Stimulated activated CD8-positive, alpha-beta memory T cell treated with anti-CD3 and anti-CD28 coated beads, Interleukin-2, amount 100 ng/mL, for 1 hour (primary cell): ENCODE measurements around the gene ZBTB44.
"Not testable (repeated sequence)": the region's sequence is repeated elsewhere in the genome, so short reads cannot be mapped to it uniquely, and the experiment has no call there.

ENCODE experiments used
- DNase-seq, 2 donors: peaks; one replicate each; pipeline ENCODE4 v3.0.0-alpha.2; 2020; ENCODE audit warnings: low read depth in 2 of 2

Gene ZBTB44, protein sequence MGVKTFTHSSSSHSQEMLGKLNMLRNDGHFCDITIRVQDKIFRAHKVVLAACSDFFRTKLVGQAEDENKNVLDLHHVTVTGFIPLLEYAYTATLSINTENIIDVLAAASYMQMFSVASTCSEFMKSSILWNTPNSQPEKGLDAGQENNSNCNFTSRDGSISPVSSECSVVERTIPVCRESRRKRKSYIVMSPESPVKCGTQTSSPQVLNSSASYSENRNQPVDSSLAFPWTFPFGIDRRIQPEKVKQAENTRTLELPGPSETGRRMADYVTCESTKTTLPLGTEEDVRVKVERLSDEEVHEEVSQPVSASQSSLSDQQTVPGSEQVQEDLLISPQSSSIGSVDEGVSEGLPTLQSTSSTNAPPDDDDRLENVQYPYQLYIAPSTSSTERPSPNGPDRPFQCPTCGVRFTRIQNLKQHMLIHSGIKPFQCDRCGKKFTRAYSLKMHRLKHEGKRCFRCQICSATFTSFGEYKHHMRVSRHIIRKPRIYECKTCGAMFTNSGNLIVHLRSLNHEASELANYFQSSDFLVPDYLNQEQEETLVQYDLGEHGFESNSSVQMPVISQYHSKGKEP

DNA sequence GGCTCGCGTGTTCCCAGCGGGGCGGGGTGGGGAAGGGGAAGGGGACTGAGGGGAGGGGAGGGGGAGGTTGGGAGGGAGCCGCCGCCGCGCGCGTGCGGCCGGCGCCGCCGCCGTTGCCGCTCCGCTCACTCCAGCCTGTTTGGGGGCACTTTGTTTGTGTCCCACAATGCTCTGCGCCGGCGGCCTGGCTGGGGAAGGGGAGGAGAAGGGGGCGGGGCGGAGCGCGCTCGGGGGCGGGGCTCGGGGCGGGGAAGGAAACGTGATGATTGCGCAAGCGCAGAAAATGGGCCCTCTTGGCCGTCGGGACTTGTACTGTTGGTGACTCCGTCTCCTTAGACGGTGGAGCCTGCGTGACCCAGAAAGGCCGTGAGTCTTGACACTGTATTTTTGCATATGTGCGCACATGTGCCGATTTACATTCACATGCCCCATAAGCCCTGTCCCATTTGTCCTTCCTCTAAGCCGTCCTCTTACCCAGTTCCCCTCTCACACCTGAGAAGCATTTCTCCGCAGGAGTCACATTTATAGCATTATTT lies at the start of gene ZBTB44:
Gene ZBTB44, minus strand, starts transcription at position 168 of the 536 bp plus-strand sequence. CDS start 53,044 bp downstream, outside the sequence.
- DNase-seq, result peak; percentile 86 to 89

GRCh38 chr11:130359419-130359818 lies 44.7 kb upstream of the ZBTB44 start:
- DNase-seq, result no peak

GRCh38 chr11:130358398-130358797 lies 43.7 kb upstream of the ZBTB44 start:
- no peak for DNase-seq

- no peak for DNase-seq
Measured at GRCh38 chr11:130347261-130347660, 32.5 kb upstream of the ZBTB44 start.

DNA sequence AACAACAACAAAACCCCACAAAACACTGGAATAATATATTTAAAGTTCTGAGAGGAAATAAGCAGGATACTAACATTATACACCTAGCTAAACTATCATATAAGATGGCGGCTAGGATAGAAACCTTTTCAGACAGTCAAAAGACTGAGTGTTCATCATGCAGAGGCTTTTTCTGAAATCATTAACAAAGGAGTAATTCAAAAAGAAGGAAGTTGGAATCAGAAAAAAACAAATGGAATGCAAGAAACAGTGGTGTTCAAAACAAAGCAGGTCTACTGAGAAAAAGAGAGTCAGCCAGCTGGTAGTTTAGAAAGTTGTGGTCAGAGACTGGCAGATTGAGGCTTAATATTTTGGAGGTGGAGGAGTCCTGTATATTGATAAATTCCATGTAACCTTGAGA lies 30.1 kb upstream of the ZBTB44 start:
- DNase-seq, result no peak

DNA sequence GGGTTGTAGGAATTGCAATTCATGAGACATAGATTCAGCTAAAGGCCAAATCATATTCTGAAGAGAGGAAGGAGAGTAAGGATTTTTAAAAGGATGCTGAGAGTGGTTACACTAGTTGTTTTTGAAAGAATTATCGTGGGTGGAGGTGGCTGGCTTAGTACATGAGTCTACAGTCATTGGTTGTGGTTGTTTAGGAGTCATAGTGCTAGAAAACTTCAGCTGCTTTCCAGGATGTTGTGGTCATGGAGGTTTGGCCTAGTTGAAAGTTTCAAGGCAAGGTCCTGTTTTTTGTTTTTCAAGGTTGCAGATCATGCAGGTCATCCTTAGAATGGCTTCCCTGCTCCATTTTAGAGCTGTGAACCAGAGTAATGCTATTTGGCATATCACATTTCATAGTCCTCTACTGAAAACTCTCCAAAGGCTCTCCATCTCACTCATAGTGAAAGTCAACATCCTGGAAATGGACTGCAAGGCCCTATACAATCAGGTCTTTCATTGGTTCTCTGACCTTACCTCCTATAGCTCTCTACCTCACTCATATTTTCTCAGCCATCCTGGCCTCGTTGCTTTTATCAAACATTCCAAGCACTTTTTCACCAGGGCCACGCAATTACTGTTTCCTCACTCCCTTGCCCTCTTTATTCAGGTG lies 26.1 kb upstream of the ZBTB44 start:
- DNase-seq, result no peak

DNA sequence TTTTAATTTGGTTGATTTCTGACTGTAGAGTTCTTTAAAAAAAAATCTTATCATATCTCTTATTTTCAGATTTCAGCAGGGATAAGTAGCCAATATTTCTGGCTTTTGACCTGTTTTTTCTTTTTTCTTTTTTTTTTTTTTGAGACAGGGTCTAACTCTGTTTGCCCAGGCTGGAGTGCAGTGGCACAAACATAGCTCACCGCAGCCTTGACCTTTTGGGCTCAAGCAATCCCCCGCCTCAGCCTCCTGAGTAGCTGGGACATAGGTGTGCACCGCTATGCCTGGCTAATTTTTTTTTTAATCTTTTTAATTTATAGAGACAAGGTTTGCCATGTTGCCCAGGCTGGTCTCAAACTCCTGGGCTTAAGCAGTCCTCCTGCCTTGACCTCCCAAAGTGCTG lies 23.9 kb upstream of the ZBTB44 start:
- no peak for DNase-seq

DNA sequence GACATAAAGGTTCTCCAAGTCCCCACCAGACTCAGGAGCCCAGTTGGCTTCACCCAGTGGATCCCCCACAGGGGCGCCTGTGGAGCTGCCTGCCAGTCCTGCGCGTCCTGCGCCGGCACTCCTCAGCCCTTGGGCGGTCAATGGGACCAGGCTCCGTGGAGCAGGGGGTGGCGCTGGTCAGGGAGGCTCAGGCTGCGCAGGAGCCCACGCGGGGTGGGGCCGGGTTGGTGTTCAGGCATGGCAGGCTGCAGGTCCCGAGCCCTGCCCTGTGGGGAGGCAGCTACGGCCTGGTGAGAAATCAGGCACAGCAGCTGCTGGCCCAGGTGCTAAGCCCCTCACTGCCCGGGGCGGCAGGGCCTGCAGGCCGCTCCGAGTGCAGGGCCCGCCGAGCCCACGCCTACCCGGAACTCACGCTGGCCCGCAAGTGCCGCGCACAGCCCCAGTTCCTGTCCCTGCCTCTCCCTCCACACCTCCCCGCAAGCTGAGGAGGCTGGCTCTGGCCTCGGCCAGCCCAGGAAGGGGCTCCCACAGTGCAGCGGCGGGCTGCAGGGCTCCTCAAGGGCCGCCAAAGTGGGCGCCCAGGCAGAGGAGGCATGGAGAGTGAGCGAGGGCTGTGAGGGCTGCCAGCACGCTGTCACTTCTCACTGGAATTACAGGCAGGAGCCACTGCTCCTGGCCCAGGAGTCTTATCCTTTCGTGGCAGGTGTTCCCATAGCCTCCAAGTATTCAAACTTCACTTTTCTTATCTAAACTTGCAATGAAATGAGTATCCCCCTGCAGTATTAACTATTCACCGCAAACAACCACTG lies 22.8 kb upstream of the ZBTB44 start:
- no peak for DNase-seq

DNA sequence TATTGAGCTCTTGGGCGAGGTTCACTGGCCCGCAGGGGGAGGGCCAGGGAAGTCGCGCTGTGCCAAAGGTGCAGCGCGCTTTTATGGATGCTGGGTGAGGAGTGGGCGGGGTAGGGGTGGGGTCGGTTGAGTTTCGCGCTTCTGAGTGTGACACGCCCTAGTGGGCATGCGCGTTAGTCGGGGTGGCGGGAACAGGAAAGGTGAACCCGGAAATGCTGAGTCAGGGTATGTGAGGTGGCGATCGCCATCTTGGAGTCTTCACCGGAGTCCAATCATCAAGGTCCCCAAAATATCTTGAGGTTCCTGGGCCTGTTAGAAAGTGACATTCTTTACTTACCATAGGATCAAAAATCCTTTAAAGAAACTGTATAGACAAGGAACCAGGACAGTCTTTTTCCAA lies 16.7 kb upstream of the ZBTB44 start:
- not testable (repeated sequence) for DNase-seq

DNA sequence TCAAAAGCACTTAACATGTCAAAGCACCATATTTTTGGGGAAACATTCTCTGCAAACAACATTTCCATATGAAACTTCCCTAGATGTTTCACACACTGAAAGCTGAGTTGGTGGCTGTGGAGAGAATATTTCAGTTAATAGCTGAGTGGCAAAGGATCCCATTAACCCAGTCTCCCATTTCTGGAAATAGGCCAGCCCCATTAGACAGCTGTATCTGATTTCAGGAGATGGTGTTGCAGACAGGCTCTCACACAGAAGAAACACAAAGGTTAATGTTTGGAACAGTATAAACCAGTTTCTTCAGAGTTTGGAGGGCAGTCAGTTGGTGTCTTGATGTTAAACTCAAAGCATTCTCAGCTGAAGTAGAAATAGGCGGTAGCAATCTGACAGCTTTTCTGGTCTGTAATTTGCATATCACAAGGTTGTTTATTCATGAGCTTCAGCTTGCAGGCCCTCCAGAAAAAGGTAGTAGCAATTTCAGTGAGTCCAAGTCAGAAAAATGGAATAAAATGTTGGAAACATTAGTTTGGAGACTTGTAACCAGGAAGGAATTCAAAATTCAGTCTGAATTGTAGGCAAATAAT lies 15.5 kb upstream of the ZBTB44 start:
- DNase-seq, result no peak

DNA sequence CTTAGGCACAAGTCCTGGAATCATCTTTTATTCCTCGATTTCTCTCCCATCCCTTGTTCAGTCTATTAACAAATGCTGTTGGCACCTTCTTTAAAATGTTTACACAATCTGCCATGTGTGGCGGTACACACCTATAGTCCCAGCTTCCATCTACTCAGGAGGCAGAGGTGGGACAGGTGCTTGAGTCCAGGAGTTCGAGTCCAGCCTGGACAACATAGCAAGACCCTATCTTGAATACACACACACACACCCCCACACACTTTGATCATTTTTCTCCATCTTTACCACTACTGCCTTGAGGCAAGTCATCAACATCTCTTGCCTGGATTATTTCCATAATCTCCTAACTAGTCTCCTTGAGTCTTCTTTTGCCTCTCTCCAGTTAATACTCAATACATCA lies 13.7 kb upstream of the ZBTB44 start:
- no peak for DNase-seq

- DNase-seq, result no peak
Measured at GRCh38 chr11:130327716-130328115, 13.0 kb upstream of the ZBTB44 start.

DNA sequence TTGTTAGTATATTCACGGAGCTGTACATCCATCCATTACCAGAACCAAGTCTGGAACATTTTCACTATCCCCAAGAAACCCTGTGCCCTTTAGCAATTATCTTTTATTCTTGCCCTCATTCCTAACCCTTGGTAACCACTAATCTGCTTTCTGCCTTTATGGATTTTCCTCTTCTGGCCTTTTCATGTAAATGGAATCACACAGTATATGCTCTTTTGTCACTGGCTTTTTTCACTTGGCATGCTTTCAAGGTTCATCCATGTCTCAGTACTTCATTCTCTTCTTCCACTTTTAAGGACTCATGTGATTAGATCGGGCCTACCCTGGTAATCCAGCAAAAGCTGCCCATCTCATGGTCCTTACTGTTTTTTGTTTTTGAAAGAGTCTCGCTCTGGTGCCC lies 11.0 kb upstream of the ZBTB44 start:
- no peak for DNase-seq

DNA sequence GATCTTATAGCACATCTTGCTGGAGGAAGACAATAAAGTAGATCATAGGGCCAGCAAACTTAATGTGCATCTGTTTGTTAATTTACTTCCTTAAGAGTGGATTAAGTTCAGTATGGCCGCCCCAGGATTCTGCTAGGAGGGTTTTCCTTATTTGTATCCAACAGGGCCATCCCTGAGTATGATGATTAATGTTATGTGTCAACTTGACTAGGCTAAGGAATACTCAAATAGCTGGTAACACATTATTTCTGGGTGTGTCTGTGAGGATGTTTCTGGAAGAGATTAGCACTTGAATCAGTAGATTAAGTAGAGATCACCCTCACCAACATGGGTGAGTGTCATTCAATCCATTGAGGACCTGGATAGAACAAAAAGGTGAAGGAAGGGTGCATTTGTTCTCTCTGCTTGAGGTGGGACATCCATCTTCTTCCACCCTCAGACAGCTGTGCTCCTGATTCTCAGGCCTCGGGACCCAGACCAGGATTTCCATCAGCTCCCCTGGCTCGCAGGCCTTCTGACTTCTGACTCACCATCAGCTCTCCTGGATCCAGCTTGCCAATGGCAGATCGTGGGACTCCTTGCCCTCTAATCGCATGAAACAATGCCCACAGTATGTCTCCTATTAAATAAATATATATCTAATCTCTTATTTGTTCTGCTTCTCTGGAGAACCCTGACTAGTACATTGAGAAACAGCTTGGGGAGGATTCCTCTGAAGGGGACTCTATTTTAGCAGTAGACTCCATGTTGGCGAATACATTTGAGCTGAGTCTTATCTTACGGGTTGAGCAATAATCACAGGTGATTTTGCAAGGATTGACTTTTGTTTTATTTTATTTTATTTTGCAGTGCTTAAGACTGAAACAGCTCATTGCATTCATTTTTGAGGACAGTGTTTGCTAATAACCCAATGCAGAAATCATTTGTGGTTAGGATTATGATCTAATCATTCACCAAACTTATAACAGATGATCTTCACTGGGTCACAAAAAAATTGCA lies 9.0 kb upstream of the ZBTB44 start:
- DNase-seq, result no peak

- DNase-seq, result no peak
Measured at GRCh38 chr11:130322126-130322525, 7.4 kb upstream of the ZBTB44 start.

DNA sequence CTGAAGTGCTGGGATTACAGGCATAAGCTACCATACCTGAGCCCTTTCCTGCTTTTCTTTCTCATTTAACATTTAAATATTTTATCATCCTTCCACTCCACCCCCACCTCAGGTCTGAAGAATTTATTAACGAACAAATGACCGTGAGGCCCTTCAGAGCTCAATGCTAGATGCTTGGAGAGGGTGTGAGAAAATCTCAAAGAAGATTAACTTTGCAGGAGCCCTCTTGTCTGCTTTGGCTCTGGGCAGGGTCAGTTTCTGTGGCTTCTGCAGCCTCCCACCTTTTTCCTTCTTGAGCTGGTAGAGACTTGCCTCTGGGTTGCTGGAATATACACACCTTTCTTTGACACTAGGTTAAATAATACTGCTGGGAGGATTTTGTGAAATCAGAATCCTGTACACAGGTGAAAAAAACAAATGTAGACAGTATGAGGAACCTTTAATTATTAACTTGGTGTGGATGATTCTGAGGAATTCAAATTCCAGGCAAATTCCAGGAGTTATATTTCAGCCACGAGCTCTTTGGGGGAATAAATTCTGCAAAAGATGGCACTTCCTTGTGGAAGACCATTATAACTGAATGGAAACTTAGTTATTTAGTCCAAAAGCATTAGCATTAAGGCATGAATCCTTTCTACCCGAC lies 3.4 kb upstream of the ZBTB44 start:
- DNase-seq, result no peak

GRCh38 chr11:130315354-130315970 lies 745 bp upstream of the ZBTB44 start:
- DNase-seq, result peak in 1 of 2 donors; percentile 24

DNA sequence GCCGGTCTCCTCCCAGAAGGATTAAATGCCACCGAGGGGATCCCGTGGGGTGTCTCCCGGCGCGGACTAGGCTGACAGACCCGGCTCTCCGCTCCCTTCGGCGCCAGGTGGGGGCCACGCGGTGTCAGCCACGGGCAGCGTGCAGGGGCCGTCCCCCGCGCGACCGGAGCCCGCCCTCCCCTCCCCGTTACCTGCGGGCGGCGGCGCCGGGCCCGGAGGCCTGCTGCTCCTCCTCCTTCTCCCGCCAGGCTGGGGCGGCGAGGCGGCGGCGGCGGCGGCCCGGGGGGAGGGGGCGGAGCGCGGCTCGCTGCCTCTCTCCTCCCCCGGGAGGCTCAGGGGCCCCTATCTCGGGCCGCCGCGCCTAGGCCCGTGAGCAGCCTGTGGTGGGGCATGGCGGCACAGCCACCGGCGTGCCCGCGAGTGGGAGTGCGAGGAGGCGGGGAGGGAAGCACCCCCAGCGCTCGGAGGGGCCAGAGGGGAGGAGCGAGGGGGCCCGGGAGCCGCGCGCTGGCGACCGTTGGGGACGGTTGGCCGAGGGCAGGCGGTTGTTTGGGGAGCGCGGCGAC lies 450 bp downstream of the ZBTB44 start:
- peak; percentile 16 to 39 for DNase-seq
